ENCODE data around the gene ASAP3. TPM values are rescaled to one million over a fixed set of nuclear protein-coding genes. Genes with fewer than 3 reads are reported as not detected.
A peak's percentile ranks its signal among the peaks of the same experiment; 100 is the strongest.

The ASAP3 gene
- total and polyA plus RNA-seq, 9 donors, result 37.3 to 147 (median 91.0) TPM

DNA sequence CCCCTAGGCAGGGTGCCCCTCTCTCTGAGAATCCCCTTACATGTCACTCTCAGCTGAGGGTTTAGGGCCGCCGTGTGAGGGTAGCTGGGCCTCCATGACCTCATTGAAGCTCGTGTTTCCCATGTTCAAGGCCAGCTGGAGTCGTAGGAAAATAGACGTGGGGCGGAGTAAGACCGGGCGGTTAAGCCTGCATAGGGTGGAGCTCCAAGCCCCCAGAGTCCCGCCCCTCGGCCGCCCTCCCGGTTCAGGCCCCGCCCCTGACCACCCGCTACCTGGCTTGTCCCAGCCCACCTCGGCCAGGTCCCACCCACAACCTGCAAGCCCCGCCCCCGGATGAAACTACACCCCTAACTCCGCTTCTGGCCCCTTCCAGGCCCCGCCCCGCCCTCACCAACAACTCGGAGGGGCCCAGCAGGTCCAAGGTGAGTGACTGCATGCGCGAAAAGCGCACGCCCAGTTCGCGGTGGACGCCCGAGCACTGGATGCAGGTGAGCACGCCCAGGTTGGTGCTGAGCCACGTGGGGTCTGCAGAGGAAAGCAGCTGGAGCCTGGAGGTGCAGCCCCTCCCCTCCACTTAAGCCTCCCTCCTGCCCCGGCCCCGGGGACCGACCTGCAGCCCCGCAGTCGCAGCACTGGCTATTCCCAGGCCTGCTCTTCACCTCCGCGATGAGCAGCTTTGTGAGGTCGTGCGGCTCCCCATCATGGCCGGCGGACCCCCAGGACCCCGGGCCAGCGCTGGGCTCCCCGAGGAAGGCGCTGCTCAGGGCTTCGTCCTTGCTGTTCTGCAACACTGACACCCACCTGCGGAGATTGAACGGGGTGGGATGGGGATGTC, 47.2 kb downstream of the ASAP3 start:
- no peaks in the 10 kb centered on the region for H3K4me1 ChIP-seq (ENCODE audit: insufficient read depth)
- 64 to 68% (median 65%) methylated on average over 48 to 49 of the region's 49 CpGs for WGBS, 3 donors
- no peaks in the 10 kb centered on the region for H3K27me3 ChIP-seq
- intact Hi-C loops (cut with DNase I), result no loop called here
- H3K27ac ChIP-seq, result peak overlapping the region in 1 of 2 donors; percentile 29
- peak; percentile 47 to 69 (median 62) for DNase-seq
- H3K4me3 ChIP-seq, result no peak overlapping the region
- no peaks in the 10 kb centered on the region for H3K36me3 ChIP-seq
- H3K9me3 ChIP-seq, result no peaks in the 10 kb centered on the region
- TF ChIP-seq, protein P1, sequence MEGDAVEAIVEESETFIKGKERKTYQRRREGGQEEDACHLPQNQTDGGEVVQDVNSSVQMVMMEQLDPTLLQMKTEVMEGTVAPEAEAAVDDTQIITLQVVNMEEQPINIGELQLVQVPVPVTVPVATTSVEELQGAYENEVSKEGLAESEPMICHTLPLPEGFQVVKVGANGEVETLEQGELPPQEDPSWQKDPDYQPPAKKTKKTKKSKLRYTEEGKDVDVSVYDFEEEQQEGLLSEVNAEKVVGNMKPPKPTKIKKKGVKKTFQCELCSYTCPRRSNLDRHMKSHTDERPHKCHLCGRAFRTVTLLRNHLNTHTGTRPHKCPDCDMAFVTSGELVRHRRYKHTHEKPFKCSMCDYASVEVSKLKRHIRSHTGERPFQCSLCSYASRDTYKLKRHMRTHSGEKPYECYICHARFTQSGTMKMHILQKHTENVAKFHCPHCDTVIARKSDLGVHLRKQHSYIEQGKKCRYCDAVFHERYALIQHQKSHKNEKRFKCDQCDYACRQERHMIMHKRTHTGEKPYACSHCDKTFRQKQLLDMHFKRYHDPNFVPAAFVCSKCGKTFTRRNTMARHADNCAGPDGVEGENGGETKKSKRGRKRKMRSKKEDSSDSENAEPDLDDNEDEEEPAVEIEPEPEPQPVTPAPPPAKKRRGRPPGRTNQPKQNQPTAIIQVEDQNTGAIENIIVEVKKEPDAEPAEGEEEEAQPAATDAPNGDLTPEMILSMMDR (IDR thresholded peaks at IDR 0.05), result no peak
- TF ChIP-seq EP300 (IDR thresholded peaks at IDR 0.05) (no peak), POLR2A (IDR thresholded peaks at IDR 0.05) (no peak)

DNA sequence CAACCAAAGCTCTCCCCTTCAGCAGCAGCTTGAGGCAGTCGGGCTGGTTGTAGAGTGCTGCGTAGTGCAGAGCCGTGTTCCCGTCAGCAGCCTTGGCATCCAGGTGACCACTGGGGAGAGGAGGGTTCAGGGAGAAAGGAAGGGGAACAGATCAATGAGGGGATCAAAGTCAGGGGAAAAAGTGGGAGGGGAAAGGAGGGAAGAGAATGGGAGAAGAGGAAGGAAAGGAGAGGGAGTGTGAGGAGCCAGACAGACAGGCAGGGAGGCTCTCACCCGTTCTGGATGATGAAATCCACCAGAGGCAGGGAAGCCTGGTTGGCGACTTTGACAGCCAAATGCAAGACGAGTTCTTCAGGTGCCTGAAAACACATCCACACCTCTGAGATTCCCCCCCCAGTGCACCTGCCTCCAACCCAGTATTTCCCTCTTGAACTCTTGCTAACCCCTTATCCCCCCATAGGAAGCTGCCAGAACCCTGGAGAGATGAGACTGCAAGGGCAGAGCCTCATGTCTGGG, 49.7 kb downstream of the ASAP3 start:
- no peak overlapping the region for H3K4me3 ChIP-seq
- 82 to 90% (median 87%) methylated on average over 7 of the region's 7 CpGs for WGBS, 3 donors
- no peaks in the 10 kb centered on the region for H3K4me1 ChIP-seq (ENCODE audit: insufficient read depth)
- no peaks in the 10 kb centered on the region for H3K36me3 ChIP-seq
- H3K9me3 ChIP-seq, result no peaks in the 10 kb centered on the region
- peak in 1 of 5 donors; percentile 23 for DNase-seq
- TF ChIP-seq EP300 (IDR thresholded peaks at IDR 0.05) (no peak), POLR2A (IDR thresholded peaks at IDR 0.05) (no peak)
- TF ChIP-seq, protein P1 (IDR thresholded peaks at IDR 0.05), result no peak
- intact Hi-C loops (cut with DNase I), result no loop called here
- no peak overlapping the region for H3K27ac ChIP-seq
- H3K27me3 ChIP-seq, result no peaks in the 10 kb centered on the region

DNA sequence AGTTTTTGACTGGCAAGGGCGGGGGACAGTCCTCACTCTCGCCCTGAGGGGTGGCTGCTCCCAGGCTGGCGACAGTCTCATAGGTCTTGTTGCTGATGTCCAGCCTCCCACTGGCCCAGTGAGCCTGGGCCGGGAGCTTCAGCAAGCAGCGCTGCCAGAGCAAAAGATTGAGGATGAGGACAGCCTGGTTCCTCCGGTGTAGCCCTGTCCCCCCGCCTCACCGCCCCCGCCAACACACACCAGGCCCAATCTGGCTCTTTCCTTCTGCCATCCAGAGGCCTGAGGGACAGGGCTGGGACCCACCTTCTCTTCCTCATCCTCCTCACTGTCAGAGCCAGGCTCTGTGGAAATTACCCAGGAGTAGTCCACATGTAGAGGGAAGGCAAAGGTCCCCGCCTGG, 50.9 kb downstream of the ASAP3 start:
- Histone ChIP-seq H3K4me1 (ENCODE audit: insufficient read depth) (no peaks in the 10 kb centered on the region), H3K9me3 (no peaks in the 10 kb centered on the region), H3K4me3 (no peak overlapping the region), H3K27me3 (no peaks in the 10 kb centered on the region), H3K27ac (no peak overlapping the region), H3K36me3 (no peaks in the 10 kb centered on the region)
- 87 to 94% (median 91%) methylated on average over 9 to 10 of the region's 10 CpGs for WGBS, 3 donors
- intact Hi-C loops (cut with DNase I), result no loop called here
- peak in 1 of 5 donors; percentile 33 for DNase-seq
- TF ChIP-seq, protein P1 (IDR thresholded peaks at IDR 0.05), result no peak
- no peak for TF ChIP-seq POLR2A (IDR thresholded peaks at IDR 0.05)
- no peak for TF ChIP-seq EP300 (IDR thresholded peaks at IDR 0.05)

DNA sequence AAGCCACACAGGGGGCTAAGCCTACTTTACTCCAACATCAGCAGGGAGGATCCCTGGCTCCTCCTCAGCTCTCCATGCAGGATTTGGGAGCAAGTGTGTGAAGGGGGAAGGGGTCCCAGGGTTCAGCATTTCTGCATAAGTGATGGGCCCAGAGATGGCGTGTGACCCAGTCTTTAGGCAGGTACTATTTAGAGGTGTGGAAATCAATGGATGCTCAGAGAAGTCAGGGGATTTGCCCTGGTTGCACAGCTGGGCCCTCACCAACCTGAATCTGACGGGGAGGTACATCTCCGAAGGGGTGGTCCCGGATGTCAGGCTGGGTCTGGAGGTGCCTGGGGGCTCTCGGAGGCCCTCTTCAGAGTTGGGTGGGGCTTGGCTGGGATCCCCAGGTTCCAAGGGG, 52.5 kb downstream of the ASAP3 start:
- WGBS, 3 donors, result 86 to 90% (median 90%) methylated on average over 5 of the region's 5 CpGs
- Histone ChIP-seq H3K27ac (no peak overlapping the region), H3K9me3 (no peaks in the 10 kb centered on the region), H3K36me3 (no peaks in the 10 kb centered on the region), H3K4me1 (ENCODE audit: insufficient read depth) (no peaks in the 10 kb centered on the region), H3K27me3 (no peaks in the 10 kb centered on the region), H3K4me3 (no peak overlapping the region)
- TF ChIP-seq POLR2A (IDR thresholded peaks at IDR 0.05) (no peak), EP300 (IDR thresholded peaks at IDR 0.05) (no peak)
- TF ChIP-seq, protein P1 (IDR thresholded peaks at IDR 0.05), result no peak
- DNase-seq, result peak in 1 of 5 donors; percentile 27
- intact Hi-C loops (cut with DNase I), result no loop called here
